ENCODE data around the gene PRLHR. TPM values are rescaled to one million over a fixed set of nuclear protein-coding genes. Genes with fewer than 3 reads are reported as not detected.

The PRLHR gene
- total and polyA plus RNA-seq, 2 of the 4 experiments (the other 2 are of a cell fraction): not detected

- Histone ChIP-seq H3K79me1 (ENCODE audit: low read depth in 1 of 2, low read length in 2 of 2) (no peaks in the 10 kb centered on the region), H3K27ac (ENCODE audit: insufficient read depth, low read length) (no peak overlapping the region), H3K9me3 (ENCODE audit: control insufficient read depth, insufficient read depth, low read length) (no peaks in the 10 kb centered on the region), H2BK5ac (ENCODE audit: low read depth, low read length, poor library complexity, severe bottlenecking) (no peak overlapping the region), H4K8ac (ENCODE audit: low read depth in 2 of 2, low read length in 2 of 2) (no peak overlapping the region), H3K27me3 (ENCODE audit: control insufficient read depth, insufficient read depth, low read length) (0 out of 2 replicates have a peak, but pooled peaks cover 1% of the 10 kb centered on the region), H3K9ac (ENCODE audit: low read depth, low read length) (no peak overlapping the region), H3K4me3 (ENCODE audit: insufficient read depth, low read depth, low read length) (no peak overlapping the region), H3K18ac (ENCODE audit: low read depth, low read length) (no peak overlapping the region), H4K5ac (ENCODE audit: low read depth, low read length) (no peak overlapping the region), H4K20me1 (ENCODE audit: insufficient read depth, low read length) (no peaks in the 10 kb centered on the region), H2BK15ac (ENCODE audit: low read depth, low read length) (no peak overlapping the region), H3K9me1 (ENCODE audit: insufficient read depth, low read length) (no peaks in the 10 kb centered on the region), H3K23ac (ENCODE audit: low read depth, low read length) (no peak overlapping the region), H3K4ac (ENCODE audit: low read depth, low read length) (no peak overlapping the region), H3K4me1 (ENCODE audit: control insufficient read depth, insufficient read depth, low read length) (no peaks in the 10 kb centered on the region), H3K14ac (replicated peaks; ENCODE audit: low read depth, low read length) (no peak overlapping the region), H3K56ac (ENCODE audit: extremely low read depth, insufficient read depth, low read length) (no peak overlapping the region), H2AFZ (replicated peaks; ENCODE audit: low read length, poor library complexity) (no peak overlapping the region), H2BK120ac (ENCODE audit: low read depth, low read length) (no peak overlapping the region), H3K36me3 (ENCODE audit: control insufficient read depth, insufficient read depth, low read length) (no peaks in the 10 kb centered on the region), H3K4me2 (ENCODE audit: low read depth, low read length) (no peak overlapping the region), H2AK5ac (ENCODE audit: low read depth, low read length) (no peak overlapping the region), H2AK9ac (replicated peaks; ENCODE audit: low read depth, low read length, poor library complexity) (no peak overlapping the region), H2BK20ac (ENCODE audit: low read depth, low read length) (no peak overlapping the region), H4K91ac (ENCODE audit: insufficient read depth, low read depth, low read length) (no peak overlapping the region)
- ATAC-seq (ENCODE audit: low read depth) (no peak), DNase-seq (no peak)
- TF ChIP-seq MAFK (IDR thresholded peaks at IDR 0.05; ENCODE audit: low read depth, low read length) (no peak), MAZ (IDR thresholded peaks at IDR 0.05; ENCODE audit: borderline replicate concordance, low read depth, low read length) (no peak), FOS (IDR thresholded peaks at IDR 0.05; ENCODE audit: low read depth, low read length) (no peak), POLR2A (IDR thresholded peaks at IDR 0.05; ENCODE audit: low read depth, low read length) (no peak), ELK1 (IDR thresholded peaks at IDR 0.05; ENCODE audit: borderline replicate concordance, low read depth, low read length) (no peak), USF2 (IDR thresholded peaks at IDR 0.05; ENCODE audit: low read depth, low read length) (no peak), CTCF (conservative IDR thresholded peaks at IDR 0.05; ENCODE audit: low read depth, low read length) (no peak), RCOR1 (IDR thresholded peaks at IDR 0.05; ENCODE audit: insufficient replicate concordance, low read length) (no peak), BHLHE40 (IDR thresholded peaks at IDR 0.05; ENCODE audit: low read depth, low read length) (no peak), RAD21 (IDR thresholded peaks at IDR 0.05; ENCODE audit: low read length) (no peak)
- ChIA-PET POLR2A (ENCODE audit: unreplicated experiment) (no interaction called here), CTCF (no interaction called here)
- in situ Hi-C loops (cut with MboI; ENCODE audit: low sequenced_read_pairs) (no loop called here), intact Hi-C loops (cut with micrococcal nuclease) (loop anchor here (2.0 kb wide), 1 partner anchor 32 kb away; no protein-coding TSS in a partner anchor), dilution Hi-C loops (cut with HindIII; ENCODE audit: low sequenced_read_pairs, unreplicated experiment) (no loop called here)
- BruUV-seq (replicated peaks): no TSS peak
Measured at GRCh38 chr10:118628397-118628796, 32.9 kb upstream of the PRLHR start.
